K562 (cell line): Measurements from ENCODE around the gene EPS8. TPM values are rescaled to one million over a fixed set of nuclear protein-coding genes. Genes with fewer than 3 reads are reported as not detected.

Experiments
- ATAC-seq: fragments of 200-7000 bp; cut with Tn5 transposase; 3 replicates; pipeline ENCODE4 v1.9.1; 2020; ENCODE audit warnings: moderate library complexity
- BruUV-seq: library from RNA; stranded (reverse); fragments of 400-500 nt; replicated peaks from 2 replicates; lab custom pipeline; 2021; lab: Mats Ljungman, UMichigan
- CTCF ChIA-PET: fragments of 300-600 bp; formaldehyde crosslinking; extraction: SDS; loops from one replicate; lab custom pipeline; 2021; ENCODE audit warnings: low intra/inter-chr PET ratio; lab: Yijun Ruan, JAX
- POLR2A ChIA-PET: fragments of 300-600, 350-650 bp; sonication (Branson Sonifier 250); formaldehyde crosslinking; extraction: SDS; loops from one replicate; lab custom pipeline; 2021; ENCODE audit warnings: antibody characterized with exemption, inconsistent platforms; lab: Yijun Ruan, JAX
- DNase-seq, 4 experiments: peaks; one replicate each; pipeline versions ENCODE4 v3.0.0 to v3.0.0-alpha.2; 2011 to 2018; ENCODE audit warnings: low spot score in 3 of 4, mixed read lengths in 3 of 4; ENCODE audit errors: extremely low read depth in 1 of 4
- FAIRE-seq: peaks from 2 replicates; lab custom pipeline; 2011; peaks lifted over from hg19 to GRCh38; lab: Jason Lieb, UNC
- H2AFZ ChIP-seq: 2 replicates; pipeline ENCODE4 v1.6.0; 2011; ENCODE audit warnings: low read depth, low read length, control low read depth, inconsistent platforms
- H3K27ac ChIP-seq: fragments of 200-600 bp; 3 replicates; pipeline ENCODE4 v1.8.0; 2011; ENCODE audit warnings: low read depth, mild to moderate bottlenecking, control low read depth, inconsistent platforms, low read length, moderate library complexity, mixed read lengths; ENCODE audit errors: extremely low read depth
- H3K27me3 ChIP-seq, 2 experiments: fragments of 300-600 bp in 1 of 2; 2 replicates in 1 of 2; 3 replicates in 1 of 2; pipeline versions ENCODE4 v1.6.0 to v1.8.0; 2011; ENCODE audit warnings: inconsistent platforms in 2 of 2, low read length in 2 of 2, mild to moderate bottlenecking in 1 of 2, mixed read lengths in 1 of 2, moderate library complexity in 1 of 2; ENCODE audit not compliant: control insufficient read depth in 2 of 2, insufficient read depth in 2 of 2
- H3K36me3 ChIP-seq: fragments of 300-600 bp; 3 replicates; pipeline ENCODE4 v1.8.0; 2011; ENCODE audit warnings: mild to moderate bottlenecking, low read length, inconsistent platforms; ENCODE audit not compliant: control insufficient read depth, insufficient read depth
- H3K4me1 ChIP-seq, 2 experiments: fragments of 200-600 bp in 1 of 2; replicated peaks in 1 of 2; 2 replicates in 1 of 2; 3 replicates in 1 of 2; pipeline versions ENCODE4 v1.5.1 to v1.8.0; 2011; ENCODE audit warnings: inconsistent platforms in 2 of 2, low read length in 2 of 2, mild to moderate bottlenecking in 1 of 2, mixed read lengths in 1 of 2, moderate library complexity in 1 of 2; ENCODE audit not compliant: control insufficient read depth in 2 of 2, insufficient read depth in 2 of 2
- H3K4me2 ChIP-seq: 2 replicates; pipeline ENCODE4 v1.6.1; 2011; ENCODE audit warnings: low read length, control low read depth, inconsistent platforms, mixed read lengths; ENCODE audit not compliant: insufficient read depth
- H3K4me3 ChIP-seq: fragments of 200-600 bp; sonication (generic), shearing (Covaris generic); 2 replicates; pipeline ENCODE4 v1.5.1; 2016; ENCODE audit warnings: control low read depth, inconsistent platforms
- H3K79me2 ChIP-seq: fragments of 200-600 bp; 3 replicates; pipeline ENCODE4 v1.8.0; 2011; ENCODE audit warnings: low read length, inconsistent platforms; ENCODE audit not compliant: control insufficient read depth, insufficient read depth
- H3K9ac ChIP-seq, 2 experiments: 2 replicates each; pipeline versions ENCODE4 v1.6.0 to v1.6.1; 2011; ENCODE audit warnings: low read depth in 2 of 2, low read length in 2 of 2, control low read depth in 1 of 2, inconsistent platforms in 1 of 2, mild to moderate bottlenecking in 1 of 2, mixed read lengths in 1 of 2; ENCODE audit not compliant: insufficient read depth in 1 of 2
- H3K9me1 ChIP-seq: one replicate; pipeline ENCODE4 v1.6.0; 2011; ENCODE audit warnings: inconsistent platforms, mild to moderate bottlenecking, low read length, moderate library complexity; ENCODE audit not compliant: control insufficient read depth, insufficient read depth
- H3K9me3 ChIP-seq: replicated peaks from 2 replicates; pipeline ENCODE4 v1.5.1; 2011; ENCODE audit warnings: low read depth, low read length, inconsistent platforms; ENCODE audit not compliant: control insufficient read depth, insufficient read depth
- H4K20me1 ChIP-seq: replicated peaks from 2 replicates; pipeline ENCODE4 v1.6.1; 2011; ENCODE audit warnings: low read length, inconsistent platforms, mixed read lengths; ENCODE audit not compliant: control insufficient read depth, insufficient read depth
- DPF2 ChIP-seq: fragments of 450-650 bp; IDR thresholded peaks from 2 replicates; pipeline ENCODE4 v1.6.1; 2016
- HNRNPLL ChIP-seq: fragments of 200-400 bp; formaldehyde crosslinking; IDR thresholded peaks from 2 replicates; pipeline ENCODE4 v1.6.1; 2017; ENCODE audit warnings: low read length, low read depth, mild to moderate bottlenecking; ENCODE audit not compliant: poor library complexity, severe bottlenecking
- MXD1 ChIP-seq: fragments of 250-450 bp; sonication (Bioruptor Pico); IDR thresholded peaks from 2 replicates; pipeline ENCODE4 v1.8.0; 2021; ENCODE audit warnings: borderline replicate concordance, mild to moderate bottlenecking, moderate library complexity; ENCODE audit not compliant: poor library complexity, severe bottlenecking
- NR2C1 ChIP-seq, 2 experiments: fragments of 450-650 bp; IDR thresholded peaks; 2 replicates each; pipeline ENCODE4 v1.6.1; 2017; ENCODE audit warnings: mild to moderate bottlenecking in 2 of 2, antibody characterized with exemption in 1 of 2, inconsistent platforms in 1 of 2, missing compliant biosample characterization in 1 of 2, missing genetic modification characterization in 1 of 2
- POLR2A ChIP-seq: fragments of 450-650 bp; conservative IDR thresholded peaks from 2 replicates; pipeline ENCODE4 v1.6.1; 2016
- RAD21 ChIP-seq, 2 experiments: fragments of 250-450 bp in 1 of 2; fragments of 450-650 bp in 1 of 2; sonication (Bioruptor Pico) in 1 of 2; formaldehyde crosslinking in 1 of 2; IDR thresholded peaks in 1 of 2; conservative IDR thresholded peaks in 1 of 2; 2 replicates each; pipeline versions ENCODE4 v1.4.0 to v1.8.0; 2020 to 2022; ENCODE audit warnings: mild to moderate bottlenecking in 2 of 2, moderate library complexity in 1 of 2
- TCF15 ChIP-seq: fragments of 250-450 bp; sonication (Bioruptor Pico); IDR thresholded peaks from 2 replicates; pipeline ENCODE4 v1.8.0; 2022; ENCODE audit warnings: moderate library complexity, mild to moderate bottlenecking, inconsistent platforms
- TRIM28 ChIP-seq: fragments of 450-650 bp; IDR thresholded peaks from 2 replicates; pipeline ENCODE4 v1.6.1; 2017
- ZNF551 ChIP-seq: fragments of 250-450 bp; sonication (Bioruptor Pico); IDR thresholded peaks from 2 replicates; pipeline ENCODE4 v1.5.0; 2021; ENCODE audit warnings: mild to moderate bottlenecking, moderate library complexity
- ZNF764 ChIP-seq: fragments of 250-450 bp; sonication (Bioruptor Pico); IDR thresholded peaks from 2 replicates; pipeline ENCODE4 v1.4.0; 2020; ENCODE audit warnings: low read depth, mild to moderate bottlenecking, moderate library complexity
- WGBS: fragments of 100-300 bp; shearing (Covaris generic); methylation state at CpG from one replicate; pipeline ENCODE4 v1.1.6; 2016; ENCODE audit warnings: low coverage, mixed read lengths; ENCODE audit not compliant: insufficient coverage; ENCODE audit errors: missing lambda C conversion rate; 5-methylcytosine and 5-hydroxymethylcytosine counted together
- in situ Hi-C: fragments of 300-500 bp; cut with MboI; formaldehyde crosslinking; loops from 4 replicates; pipeline ENCODE4 v1.15.0; 2018; ENCODE audit warnings: inconsistent platforms, mixed read lengths
- intact Hi-C: fragments of 100-400 bp; cut with micrococcal nuclease; formaldehyde crosslinking; loops from 2 replicates; pipeline ENCODE4 v1.14.2; 2022
- polyA plus RNA-seq, 8 experiments: library from polyadenylated mRNA; depleted of rRNA in 4 of 8; stranded (reverse) in 5 of 8; unstranded in 3 of 8; fragments of >200 nt; fragmentation: Nextera tagmentation in 2 of 8; fragmentation: Illumina TruSeq in 1 of 8; extraction: Ambion mirVana in 2 of 8; extraction: Trizol in 1 of 8; gene quantifications; 2 replicates each; pipeline versions ENCODE4 v1.2.1 to v1.2.3, GENCODE V29; 2011 to 2014; ENCODE audit warnings: inconsistent platforms in 1 of 8, missing spikeins in 1 of 8
- total RNA-seq, 7 experiments: library from RNA; depleted of rRNA in 6 of 7; stranded (reverse); fragments of >200 nt in 6 of 7; fragmentation: Illumina TruSeq in 2 of 7; extraction: Trizol in 2 of 7; gene quantifications; 2 replicates each; pipeline versions ENCODE4 v1.2.1 to v1.2.3, GENCODE V29; 2011 to 2021; ENCODE audit warnings: low replicate concordance in 1 of 7

Gene EPS8
- total and polyA plus RNA-seq, 9 of the 15 experiments (the other 6 are each of a cell fraction or from before 2014, with no cell fraction given): 0.10 to 1.9 (median 0.33) TPM

GRCh38 chr12:15702276-15702675 is 86.9 kb downstream of the EPS8 start:
- CTCF ChIA-PET: no interaction called here
- H3K4me1 ChIP-seq: no peaks in the 10 kb centered on the region
- H3K79me2 ChIP-seq: no peaks in the 10 kb centered on the region
- ATAC-seq (no peak), DNase-seq (no peak), FAIRE-seq (no peak)
- intact Hi-C loops: no loop called here
- H3K9ac ChIP-seq: no peak overlapping the region
- POLR2A ChIA-PET: no interaction called here
- TF ChIP-seq POLR2A (no peak), NR2C1 (IDR thresholded peaks at IDR 0.05) (no peak), NR2C1 (tag; IDR thresholded peaks at IDR 0.05) (no peak), TRIM28 (no peak), DPF2 (no peak), HNRNPLL (no peak), ZNF551 (no peak), RAD21 (CRISPR knock-in tag; conservative IDR thresholded peaks at IDR 0.05 in 1 of 2, IDR thresholded peaks at IDR 0.05 in 1 of 2) (no peak), MXD1 (CRISPR knock-in tag) (no peak), TCF15 (CRISPR knock-in tag) (no peak), ZNF764 (no peak)
- no peak overlapping the region for H2AFZ ChIP-seq
- H3K9me1 ChIP-seq: no peaks in the 10 kb centered on the region
- in situ Hi-C loops: no loop called here
- H3K27ac ChIP-seq: no peak overlapping the region
- H3K27me3 ChIP-seq: no peaks in the 10 kb centered on the region
- no peaks in the 10 kb centered on the region for H4K20me1 ChIP-seq
- no peaks in the 10 kb centered on the region for H3K9me3 ChIP-seq
- no TSS peak for BruUV-seq
- WGBS: 0% methylated on average over 2 of the region's 2 CpGs
- no peak overlapping the region for H3K4me3 ChIP-seq
- H3K36me3 ChIP-seq: no peaks in the 10 kb centered on the region
- H3K4me2 ChIP-seq: no peak overlapping the region
